K562 (cell line): ENCODE data around the gene MIEF2. TPM values are rescaled to one million over a fixed set of nuclear protein-coding genes. Genes with fewer than 3 reads are reported as not detected.

ENCODE experiments used
- ARID4B ChIP-seq: sonication (generic); formaldehyde crosslinking; IDR thresholded peaks from 2 replicates; pipeline ENCODE4 v1.8.0; 2022; ENCODE audit warnings: mild to moderate bottlenecking, missing genetic modification reagents
- BACH1 ChIP-seq: fragments of 200-800 bp; sonication (Bioruptor generic); IDR thresholded peaks from 2 replicates; pipeline ENCODE4 v1.6.1; 2016; ENCODE audit warnings: missing genetic modification characterization, missing compliant biosample characterization
- BRD4 ChIP-seq: fragments of 200-600 bp; sonication (generic); IDR thresholded peaks from 2 replicates; pipeline ENCODE4 v1.6.1; 2017; ENCODE audit warnings: inconsistent platforms
- CC2D1A ChIP-seq: fragments of 450-650 bp; IDR thresholded peaks from 2 replicates; pipeline ENCODE4 v1.6.1; 2017; ENCODE audit warnings: mild to moderate bottlenecking
- CTBP1 ChIP-seq: fragments of 450-650 bp; IDR thresholded peaks from 2 replicates; pipeline ENCODE4 v1.6.1; 2016; ENCODE audit warnings: borderline replicate concordance
- HNRNPL ChIP-seq: fragments of 200-400 bp; formaldehyde crosslinking; IDR thresholded peaks from 2 replicates; pipeline ENCODE4 v1.6.1; 2017; ENCODE audit warnings: low read depth, mild to moderate bottlenecking, low read length
- HOXB6 ChIP-seq: fragments of 250-450 bp; sonication (Bioruptor Pico); IDR thresholded peaks from 2 replicates; pipeline ENCODE4 v1.5.1; 2022; ENCODE audit warnings: mild to moderate bottlenecking, borderline replicate concordance
- NEUROD1 ChIP-seq: fragments of 150-350 bp; IDR thresholded peaks from 2 replicates; pipeline ENCODE4 v1.6.1; 2014; ENCODE audit warnings: borderline replicate concordance, low read length, low read depth; ENCODE audit not compliant: partially characterized antibody
- RBBP5 ChIP-seq: fragments of 200-600 bp; sonication (generic); IDR thresholded peaks from 2 replicates; pipeline ENCODE4 v1.6.1; 2012; ENCODE audit warnings: borderline replicate concordance, mild to moderate bottlenecking, low read length, control low read depth, inconsistent platforms; ENCODE audit not compliant: insufficient read depth, poor library complexity, severe bottlenecking
- RFX7 ChIP-seq: fragments of 250-450 bp; sonication (Bioruptor Pico); IDR thresholded peaks from 2 replicates; pipeline ENCODE4 v1.5.1; 2021; ENCODE audit warnings: mild to moderate bottlenecking
- SIX5 ChIP-seq, 2 experiments: IDR thresholded peaks; 2 replicates each; pipeline ENCODE4 v1.6.1; 2011; ENCODE audit warnings: low read length in 2 of 2, borderline replicate concordance in 1 of 2, low read depth in 1 of 2, mild to moderate bottlenecking in 1 of 2, moderate library complexity in 1 of 2; ENCODE audit not compliant: insufficient read depth in 1 of 2
- SMAD4 ChIP-seq: fragments of 250-450 bp; sonication (Bioruptor Pico); conservative IDR thresholded peaks from 2 replicates; pipeline ENCODE4 v1.8.0; 2021; ENCODE audit warnings: inconsistent platforms, mild to moderate bottlenecking, moderate library complexity
- SNIP1 ChIP-seq: fragments of 450-650 bp; IDR thresholded peaks from 2 replicates; pipeline ENCODE4 v1.7.1; 2017; ENCODE audit warnings: low read depth, mild to moderate bottlenecking
- SRSF1 ChIP-seq: fragments of 200-400 bp; formaldehyde crosslinking; IDR thresholded peaks from 2 replicates; pipeline ENCODE4 v1.6.1; 2017; ENCODE audit warnings: mild to moderate bottlenecking, low read depth, low read length, moderate library complexity
- TBP ChIP-seq: optimal IDR thresholded peaks from 2 replicates; pipeline ENCODE3; 2011; ENCODE audit warnings: low read depth, low read length, improper control_type of control experiment
- THAP7 ChIP-seq: fragments of 250-450 bp; sonication (Bioruptor Pico); IDR thresholded peaks from 2 replicates; pipeline ENCODE4 v1.5.0; 2021
- UBTF ChIP-seq, 2 experiments: IDR thresholded peaks; 2 replicates each; pipeline ENCODE4 v1.6.1; 2012; ENCODE audit warnings: improper control_type of control experiment in 2 of 2, low read depth in 2 of 2, low read length in 2 of 2, borderline replicate concordance in 1 of 2
- ZNF395 ChIP-seq: fragments of 200-800 bp; sonication (Bioruptor generic); IDR thresholded peaks from 2 replicates; pipeline ENCODE4 v1.6.1; 2017; ENCODE audit warnings: missing genetic modification characterization, missing compliant biosample characterization
- polyA plus RNA-seq, 8 experiments: library from polyadenylated mRNA; depleted of rRNA in 4 of 8; stranded (reverse) in 5 of 8; unstranded in 3 of 8; fragments of >200 nt; fragmentation: Nextera tagmentation in 2 of 8; fragmentation: Illumina TruSeq in 1 of 8; extraction: Ambion mirVana in 2 of 8; extraction: Trizol in 1 of 8; gene quantifications; 2 replicates each; pipeline versions ENCODE4 v1.2.1 to v1.2.3, GENCODE V29; 2011 to 2014; ENCODE audit warnings: inconsistent platforms in 1 of 8, missing spikeins in 1 of 8
- total RNA-seq, 7 experiments: library from RNA; depleted of rRNA in 6 of 7; stranded (reverse); fragments of >200 nt in 6 of 7; fragmentation: Illumina TruSeq in 2 of 7; extraction: Trizol in 2 of 7; gene quantifications; 2 replicates each; pipeline versions ENCODE4 v1.2.1 to v1.2.3, GENCODE V29; 2011 to 2021; ENCODE audit warnings: low replicate concordance in 1 of 7

Gene MIEF2
- total and polyA plus RNA-seq, 9 of the 15 experiments (the other 6 are each of a cell fraction or from before 2014, with no cell fraction given): 0.10 to 8.2 (median 2.4) TPM

DNA sequence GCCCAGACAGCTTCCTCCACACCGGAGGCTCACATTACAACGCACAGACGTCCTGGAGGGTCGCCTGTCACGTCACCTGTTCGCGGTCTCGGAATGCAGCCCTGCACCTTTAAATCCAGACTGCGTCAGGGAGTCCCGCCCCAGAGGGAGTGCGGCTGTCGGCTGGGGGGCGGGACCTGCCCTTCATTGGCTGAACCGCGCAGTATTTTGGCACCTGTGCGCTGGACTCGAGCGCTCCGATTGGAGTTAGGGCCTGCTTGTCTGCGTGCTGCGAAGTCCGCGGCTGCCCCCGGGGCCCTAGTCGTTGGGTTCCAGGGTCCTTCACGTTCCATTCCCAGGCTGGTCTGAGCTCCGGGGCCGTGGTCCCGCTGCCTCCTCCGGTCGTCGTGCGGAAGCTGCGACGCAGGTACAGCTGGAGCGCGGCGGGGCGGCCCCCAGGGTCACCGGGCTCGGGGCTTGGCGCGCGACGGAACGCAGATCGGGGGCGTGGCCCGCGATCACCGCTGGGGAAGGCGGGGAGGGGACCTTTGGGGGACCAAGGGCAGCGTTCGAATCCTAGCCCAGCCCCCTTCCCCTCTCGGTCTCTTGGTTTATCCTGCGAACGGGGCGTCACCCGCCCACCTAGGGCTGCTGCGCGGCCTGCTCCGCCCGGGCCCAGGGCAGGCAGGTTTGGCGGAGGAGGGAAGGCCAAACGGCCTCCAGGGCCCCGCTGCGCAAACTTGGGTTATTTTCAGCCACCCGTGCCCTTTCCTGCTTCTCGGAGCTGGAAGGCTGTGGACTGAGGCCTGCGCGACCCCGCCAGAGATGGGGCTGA, at the start of gene MIEF2 (continued):
- TF ChIP-seq ARID4B: peak; percentile 71; the same call in 1 of the 2 replicates
- no peak for TF ChIP-seq SNIP1
- TF ChIP-seq CTBP1: 0 out of 2 replicates have a peak, but pooled peaks have one; percentile 27
- TF ChIP-seq HOXB6 (CRISPR knock-in tag): no peak
- TF ChIP-seq SIX5 (IDR thresholded peaks at IDR 0.05; ENCODE audit: borderline replicate concordance in 1 of 2, insufficient read depth in 1 of 2, low read depth in 1 of 2, low read length in 2 of 2): no peak
- no peak for TF ChIP-seq SRSF1
- TF ChIP-seq RBBP5: peak; percentile 65
- no peak for TF ChIP-seq ZNF395
- no peak for TF ChIP-seq THAP7 (CRISPR knock-in tag)
- TF ChIP-seq HNRNPL: no peak
- TF ChIP-seq CC2D1A: no peak
- TF ChIP-seq TBP: no peak
- 0 out of 4 replicates have a peak, but pooled peaks of 1 of the 2 experiments have one; percentile 30 for TF ChIP-seq UBTF (IDR thresholded peaks at IDR 0.05; ENCODE audit: borderline replicate concordance in 1 of 2, low read depth in 2 of 2, low read length in 2 of 2)
- TF ChIP-seq BACH1: no peak
- TF ChIP-seq RFX7: no peak
- no peak for TF ChIP-seq SMAD4 (CRISPR knock-in tag)
- TF ChIP-seq BRD4: no peak
- peak; percentile 82 for TF ChIP-seq NEUROD1
